Vagina (tissue), 2 donors: ENCODE results near the gene LY86.

ENCODE experiments used
- POLR2A ChIP-seq, 2 donors: fragments of 450-650 bp; IDR thresholded peaks; one replicate each; pipeline ENCODE4 v1.6.1; 2017; ENCODE audit warnings: antibody characterized with exemption in 2 of 2, mild to moderate bottlenecking in 2 of 2, moderate library complexity in 2 of 2
- POLR2AphosphoS5 ChIP-seq, 2 donors: sonication (generic); formaldehyde crosslinking; IDR thresholded peaks; one replicate each; pipeline ENCODE4 v1.9.0; 2017; ENCODE audit warnings: antibody characterized with exemption in 2 of 2, mild to moderate bottlenecking in 2 of 2, low read depth in 1 of 2; ENCODE audit not compliant: insufficient read depth in 1 of 2

DNA sequence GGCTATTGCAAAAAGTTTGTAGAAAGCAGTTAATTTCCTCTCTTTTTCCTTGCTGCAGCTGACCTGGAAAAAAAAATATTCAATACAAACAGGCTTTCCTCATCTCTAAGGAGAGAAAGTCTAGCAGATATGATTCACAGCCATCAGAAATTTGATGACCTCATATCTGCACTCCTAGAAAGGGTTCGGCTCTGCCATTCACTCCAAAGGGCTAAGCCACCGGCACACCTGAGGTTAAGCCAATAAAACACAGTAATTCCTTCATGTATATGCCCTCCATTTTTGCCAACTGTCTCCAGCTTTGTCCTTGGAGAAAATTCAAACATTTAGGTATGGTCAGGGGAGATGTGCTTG, 18.7 kb upstream of the LY86 start:
- TF ChIP-seq POLR2AphosphoS5 (IDR thresholded peaks at IDR 0.05; ENCODE audit: insufficient read depth in 1 of 2, low read depth in 1 of 2) (no peak), POLR2A (IDR thresholded peaks at IDR 0.05) (no peak)
